ENCODE results near the gene CCDC70.

DNA sequence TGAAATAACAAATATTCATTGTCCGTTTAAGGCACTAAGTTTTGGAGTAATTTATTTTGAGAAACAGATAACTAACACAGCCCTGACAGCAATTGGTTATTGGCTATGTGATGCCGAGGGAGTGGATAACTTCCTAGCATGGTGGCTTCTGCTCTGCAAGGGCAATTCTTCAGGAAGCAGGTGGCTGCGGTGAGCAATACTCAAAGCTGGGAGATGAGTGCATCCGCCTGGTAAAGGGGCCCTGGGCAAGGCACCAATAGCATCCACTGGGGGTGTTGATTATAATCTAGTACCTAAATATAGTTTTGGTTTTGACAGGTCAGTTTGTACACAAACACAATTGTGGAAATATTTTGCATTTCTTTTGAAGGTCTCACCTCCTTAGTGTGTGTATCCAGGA, 41.0 kb downstream of the CCDC70 start:
- no peak for TF ChIP-seq EZH2phosphoT487 (IDR thresholded peaks at IDR 0.05; ENCODE audit: borderline replicate concordance, low read length)
- TF ChIP-seq CTCF (IDR thresholded peaks at IDR 0.05; ENCODE audit: low read depth, low read length, poor library complexity, severe bottlenecking), result no peak
